ENCODE data around the gene TMEM169. TPM values are rescaled to one million over a fixed set of nuclear protein-coding genes. Genes with fewer than 3 reads are reported as not detected.

The TMEM169 gene
- total and polyA plus RNA-seq, 2 of the 13 experiments (the other 11 are each of a cell fraction or from before 2014, with no cell fraction given), result 1.5 to 4.5 TPM

GRCh38 chr2:216043949-216044348 is 37.8 kb upstream of the TMEM169 start:
- H2AFZ ChIP-seq (ENCODE audit: low read length), result no peak overlapping the region
- no peak overlapping the region for H3K4me2 ChIP-seq (ENCODE audit: low read depth, low read length)
- POLR2A ChIA-PET, result no interaction called here
- TF ChIP-seq ZNF572 (CRISPR knock-in tag; IDR thresholded peaks at IDR 0.05), result peak; percentile 93
- TF ChIP-seq ZNF253 (CRISPR knock-in tag; IDR thresholded peaks at IDR 0.05; ENCODE audit: borderline replicate concordance), result no peak
- TF ChIP-seq TRIM24 (CRISPR knock-in tag; IDR thresholded peaks at IDR 0.05), result no peak
- no peak for TF ChIP-seq ZNF24 (IDR thresholded peaks at IDR 0.05)
- no peak for TF ChIP-seq SRSF1 (optimal IDR thresholded peaks at IDR 0.05; ENCODE audit: low read depth, low read length)
- CTCF ChIA-PET (ENCODE audit: low intra/inter-chr PET ratio, low total read pairs), result no interaction called here
- H3K27ac ChIP-seq (ENCODE audit: extremely low read length, insufficient read depth, low read length), result no peak overlapping the region
- no peaks in the 10 kb centered on the region for H3K4me1 ChIP-seq (ENCODE audit: insufficient read depth, low read length)
- no peak overlapping the region for H3K9ac ChIP-seq (ENCODE audit: insufficient read depth, low read depth, low read length)
- H3K27me3 ChIP-seq (ENCODE audit: control insufficient read depth in 1 of 2, insufficient read depth in 2 of 2, low read length in 2 of 2), result no peaks in the 10 kb centered on the region
- no peaks in the 10 kb centered on the region for H3K9me3 ChIP-seq (ENCODE audit: low read length)
- H3K4me3 ChIP-seq (replicated peaks in 1 of 3; ENCODE audit: insufficient read depth in 1 of 3, low read depth in 2 of 3, low read length in 3 of 3), result no peak overlapping the region
- H3K36me3 ChIP-seq (replicated peaks in 1 of 2; ENCODE audit: control insufficient read depth in 1 of 2, insufficient read depth in 2 of 2, low read length in 2 of 2), result peaks cover 38 to 81% of the 10 kb centered on the region in 2 experiments
- 96% methylated on average over 5 of the region's 5 CpGs for WGBS (ENCODE audit: low lambda C conversion rate)
- DNase-seq (ENCODE audit: low spot score), result no peak
- intact Hi-C loops (cut with micrococcal nuclease; ENCODE audit: unreplicated experiment) (no loop called here), in situ Hi-C loops (cut with HindIII; ENCODE audit: extremely low pct_ligation_motif_present, low pct_unique_long_range_greater_than_20kb) (no loop called here)
- no TSS peak for BruUV-seq (replicated peaks)
- H4K20me1 ChIP-seq (ENCODE audit: insufficient read depth, low read length), result no peaks in the 10 kb centered on the region
- no peak for FAIRE-seq
- ATAC-seq, result no peak
- no peaks in the 10 kb centered on the region for H3K79me2 ChIP-seq (ENCODE audit: insufficient read depth, low read length)

- ATAC-seq (no peak), DNase-seq (ENCODE audit: low spot score) (no peak), FAIRE-seq (no peak)
- H3K27ac ChIP-seq (ENCODE audit: extremely low read length, insufficient read depth, low read length), result no peak overlapping the region
- H3K79me2 ChIP-seq (ENCODE audit: insufficient read depth, low read length), result no peaks in the 10 kb centered on the region
- no peaks in the 10 kb centered on the region for H3K27me3 ChIP-seq (ENCODE audit: control insufficient read depth in 1 of 2, insufficient read depth in 2 of 2, low read length in 2 of 2)
- POLR2A ChIA-PET, result no interaction called here
- H3K36me3 ChIP-seq (replicated peaks in 1 of 2; ENCODE audit: control insufficient read depth in 1 of 2, insufficient read depth in 2 of 2, low read length in 2 of 2), result peaks cover 34 to 80% of the 10 kb centered on the region in 2 experiments
- CTCF ChIA-PET (ENCODE audit: low intra/inter-chr PET ratio, low total read pairs), result no interaction called here
- no peaks in the 10 kb centered on the region for H3K9me3 ChIP-seq (ENCODE audit: low read length)
- 93% methylated on average over 5 of the region's 5 CpGs for WGBS (ENCODE audit: low lambda C conversion rate)
- in situ Hi-C loops (cut with HindIII; ENCODE audit: extremely low pct_ligation_motif_present, low pct_unique_long_range_greater_than_20kb) (no loop called here), intact Hi-C loops (cut with micrococcal nuclease; ENCODE audit: unreplicated experiment) (no loop called here)
- H4K20me1 ChIP-seq (ENCODE audit: insufficient read depth, low read length), result no peaks in the 10 kb centered on the region
- no peak overlapping the region for H3K9ac ChIP-seq (ENCODE audit: insufficient read depth, low read depth, low read length)
- no peak overlapping the region for H3K4me2 ChIP-seq (ENCODE audit: low read depth, low read length)
- no peak overlapping the region for H2AFZ ChIP-seq (ENCODE audit: low read length)
- no peak overlapping the region for H3K4me3 ChIP-seq (replicated peaks in 1 of 3; ENCODE audit: insufficient read depth in 1 of 3, low read depth in 2 of 3, low read length in 3 of 3)
- BruUV-seq (replicated peaks), result no TSS peak
- H3K4me1 ChIP-seq (ENCODE audit: insufficient read depth, low read length), result peaks cover 6% of the 10 kb centered on the region
- TF ChIP-seq ZNF501 (CRISPR knock-in tag; IDR thresholded peaks at IDR 0.05), result no peak
- no peak for TF ChIP-seq NFIC (IDR thresholded peaks at IDR 0.05; ENCODE audit: low read length)
- TF ChIP-seq ZNF3 (CRISPR knock-in tag; IDR thresholded peaks at IDR 0.05), result no peak
- TF ChIP-seq ZSCAN30 (CRISPR knock-in tag; IDR thresholded peaks at IDR 0.05), result no peak
- no peak for TF ChIP-seq ZBTB1 (CRISPR knock-in tag; IDR thresholded peaks at IDR 0.05; ENCODE audit: borderline replicate concordance)
- no peak for TF ChIP-seq ONECUT2 (CRISPR knock-in tag; IDR thresholded peaks at IDR 0.05)
- TF ChIP-seq ZFP62 (CRISPR knock-in tag; IDR thresholded peaks at IDR 0.05), result no peak
- no peak for TF ChIP-seq KDM2A (CRISPR knock-in tag; IDR thresholded peaks at IDR 0.05; ENCODE audit: borderline replicate concordance, low read depth)
- no peak for TF ChIP-seq PRDM10 (CRISPR knock-in tag; IDR thresholded peaks at IDR 0.05; ENCODE audit: low read depth)
- no peak for TF ChIP-seq ATRX (CRISPR knock-in tag; IDR thresholded peaks at IDR 0.05; ENCODE audit: borderline replicate concordance)
- no peak for TF ChIP-seq PPARG (CRISPR knock-in tag; conservative IDR thresholded peaks at IDR 0.05)
Measured at GRCh38 chr2:216044883-216045486, 36.7 kb upstream of the TMEM169 start.
